Stimulated activated CD8-positive, alpha-beta memory T cell treated with anti-CD3 and anti-CD28 coated beads, Interleukin-7, amount 100 ng/mL, for 24 hours (primary cell): ENCODE measurements around the gene UBE2F.

Experiments used
- DNase-seq: peaks from one replicate; pipeline ENCODE4 v3.0.0-alpha.2; 2020; ENCODE audit warnings: low read depth

Gene UBE2F

GRCh38 chr2:237966565-237967462, at the start of gene UBE2F:
TSS of gene UBE2F (plus strand) at chr2:237967014. CDS start at chr2:237973108, 6,094 bp downstream.
- DNase-seq, result peak; percentile 94

- DNase-seq, result no peak
Observed at GRCh38 chr2:237917696-237918374, 49.0 kb upstream of the UBE2F start.

GRCh38 chr2:237919593-237919992, 47.2 kb upstream of the UBE2F start:
- DNase-seq, result no peak

GRCh38 chr2:237920673-237921072, 46.1 kb upstream of the UBE2F start:
- DNase-seq, result no peak

GRCh38 chr2:237921967-237922492, 44.8 kb upstream of the UBE2F start:
- no peak for DNase-seq

GRCh38 chr2:237922641-237923361, 44.0 kb upstream of the UBE2F start:
- DNase-seq, result no peak

- peak; percentile 62 for DNase-seq
Observed at GRCh38 chr2:237923481-237924163, 43.2 kb upstream of the UBE2F start.

- DNase-seq, result no peak
Observed at GRCh38 chr2:237924164-237924534, 42.7 kb upstream of the UBE2F start.

GRCh38 chr2:237927135-237927534, 39.7 kb upstream of the UBE2F start:
- no peak for DNase-seq

- DNase-seq, result no peak
Observed at GRCh38 chr2:237927986-237928385, 38.8 kb upstream of the UBE2F start.

GRCh38 chr2:237929979-237930378, 36.8 kb upstream of the UBE2F start:
- DNase-seq, result no peak

- DNase-seq, result no peak
Observed at GRCh38 chr2:237931205-237931721, 35.6 kb upstream of the UBE2F start.

GRCh38 chr2:237932731-237933131, 34.1 kb upstream of the UBE2F start:
- no peak for DNase-seq

- no peak for DNase-seq
Observed at GRCh38 chr2:237934186-237934585, 32.6 kb upstream of the UBE2F start.

- no peak for DNase-seq
Observed at GRCh38 chr2:237935740-237936452, 30.9 kb upstream of the UBE2F start.

GRCh38 chr2:237939251-237939650, 27.6 kb upstream of the UBE2F start:
- no peak for DNase-seq

GRCh38 chr2:237940828-237941227, 26.0 kb upstream of the UBE2F start:
- no peak for DNase-seq

GRCh38 chr2:237941239-237941638, 25.6 kb upstream of the UBE2F start:
- DNase-seq, result no peak

GRCh38 chr2:237942513-237942899, 24.3 kb upstream of the UBE2F start:
- no peak for DNase-seq

- DNase-seq, result no peak
Observed at GRCh38 chr2:237943395-237944094, 23.3 kb upstream of the UBE2F start.
